T-helper 1 cell treated with Interleukin-12 subunit alpha and Interleukin-12 subunit beta and Interleukin-4 antibody, amounts not matched to agents 30 μg/mL and 1 μg/mL, for 36 hours (primary cell): Measurements from ENCODE around the gene ZNF19.

ENCODE experiments used
- H3K27ac Mint-ChIP-seq: one replicate; pipeline ENCODE4 v1.8.0; 2021; ENCODE audit warnings: mild to moderate bottlenecking, mixed read lengths
- H3K27me3 Mint-ChIP-seq: one replicate; pipeline ENCODE4 v1.8.0; 2021; ENCODE audit warnings: low read depth, mixed read lengths
- H3K36me3 Mint-ChIP-seq: one replicate; pipeline ENCODE4 v1.8.0; 2021; ENCODE audit warnings: low read depth, mixed read lengths
- H3K4me1 Mint-ChIP-seq: one replicate; pipeline ENCODE4 v1.8.0; 2021; ENCODE audit warnings: low read depth, mixed read lengths
- H3K4me3 Mint-ChIP-seq: one replicate; pipeline ENCODE4 v1.8.0; 2021; ENCODE audit warnings: mild to moderate bottlenecking, moderate library complexity, mixed read lengths
- H3K9me3 Mint-ChIP-seq: one replicate; pipeline ENCODE4 v1.8.0; 2021; ENCODE audit warnings: mixed read lengths

The ZNF19 gene

DNA sequence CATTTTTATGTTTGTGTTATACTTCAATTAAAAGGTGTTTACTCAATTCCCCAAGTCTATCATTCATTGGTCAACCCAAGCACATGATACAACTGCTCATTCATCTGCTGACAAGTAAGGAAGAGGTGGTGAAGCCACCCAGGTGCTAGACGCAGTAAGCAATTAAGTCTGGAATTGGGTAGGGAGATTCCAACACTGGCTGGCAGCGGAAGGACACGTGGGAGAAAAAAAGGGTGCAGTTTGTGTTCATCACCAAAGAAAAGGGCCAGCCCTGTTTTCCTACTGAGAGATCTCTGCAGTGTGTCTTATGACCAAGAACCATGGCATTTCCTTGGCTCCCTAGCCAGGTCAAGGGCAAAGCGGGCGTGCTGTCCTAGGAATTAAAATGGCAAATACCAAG, 15.2 kb downstream of the ZNF19 start:
- Mint-ChIP-seq H3K27ac (no peak overlapping the region), H3K9me3 (no peaks in the 10 kb centered on the region), H3K4me3 (no peak overlapping the region), H3K36me3 (peaks cover 5% of the 10 kb centered on the region), H3K27me3 (no peaks in the 10 kb centered on the region), H3K4me1 (peaks cover 3% of the 10 kb centered on the region)

DNA sequence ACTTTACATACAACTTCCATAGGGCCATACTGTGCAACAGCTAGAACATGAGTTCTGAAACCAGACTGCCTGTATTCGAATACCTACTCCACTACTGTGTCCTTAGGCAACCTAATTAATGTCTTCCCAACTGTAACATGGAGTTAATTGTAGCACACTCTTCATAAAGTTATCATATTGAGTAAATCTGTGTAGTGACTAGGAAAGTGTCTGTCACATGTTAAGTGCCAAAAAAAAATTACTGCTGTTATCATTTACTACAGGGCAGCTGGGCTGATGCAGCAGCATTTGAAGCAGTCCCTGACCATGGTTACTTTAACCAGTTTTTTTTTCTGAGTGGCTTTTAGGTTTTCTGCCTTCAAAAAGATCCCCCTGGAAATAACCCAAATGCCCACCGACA, 16.2 kb downstream of the ZNF19 start:
- Mint-ChIP-seq H3K4me3 (no peak overlapping the region), H3K36me3 (peaks cover 5% of the 10 kb centered on the region), H3K27me3 (no peaks in the 10 kb centered on the region), H3K27ac (no peak overlapping the region), H3K4me1 (peaks cover 3% of the 10 kb centered on the region), H3K9me3 (no peaks in the 10 kb centered on the region)

DNA sequence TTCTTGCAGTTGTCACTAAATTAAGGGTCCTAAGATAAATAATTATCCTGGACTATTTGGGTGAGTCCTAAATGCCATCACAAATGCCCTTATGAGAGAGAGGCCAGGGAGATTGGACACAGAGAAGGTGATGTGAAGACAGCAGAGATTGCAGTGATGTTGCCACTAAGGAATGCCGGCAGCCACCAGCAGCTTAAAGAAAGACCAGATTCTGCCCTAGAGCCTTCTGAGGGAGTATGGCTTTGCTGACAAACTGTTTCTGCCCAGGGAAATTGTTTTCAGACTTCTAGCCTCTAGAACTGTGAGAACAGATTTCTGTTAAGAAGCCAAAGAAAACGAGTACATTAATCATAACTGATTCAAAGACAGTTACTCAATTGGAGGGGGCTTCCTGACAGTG, 17.1 kb downstream of the ZNF19 start:
- Mint-ChIP-seq H3K4me1 (peaks cover 3% of the 10 kb centered on the region), H3K27ac (no peak overlapping the region), H3K36me3 (peaks cover 5% of the 10 kb centered on the region)

DNA sequence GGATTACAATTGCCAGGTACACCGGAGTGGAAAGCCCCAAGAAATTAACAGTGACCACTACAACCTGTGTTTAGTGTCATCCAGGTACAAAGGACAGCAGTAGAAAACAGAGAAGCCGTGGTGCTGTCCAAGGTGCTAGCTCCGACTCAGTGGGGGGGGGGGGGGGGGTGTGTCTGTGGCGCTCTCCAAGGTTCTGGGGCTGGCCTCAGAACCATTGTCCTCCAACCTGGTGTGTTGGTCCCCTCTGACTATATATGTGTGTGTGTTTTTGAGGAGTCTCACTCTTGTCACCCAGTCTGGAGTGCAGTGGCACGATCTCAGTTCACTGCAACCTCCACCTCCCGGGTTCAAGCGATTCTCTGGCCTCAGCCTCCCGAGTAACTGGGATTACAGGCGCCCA, 21.3 kb downstream of the ZNF19 start:
- no peak overlapping the region for H3K4me3 Mint-ChIP-seq
- no peak overlapping the region for H3K27ac Mint-ChIP-seq
- H3K27me3 Mint-ChIP-seq: no peaks in the 10 kb centered on the region
- no peaks in the 10 kb centered on the region for H3K36me3 Mint-ChIP-seq
- peaks cover 2% of the 10 kb centered on the region for H3K4me1 Mint-ChIP-seq
- no peaks in the 10 kb centered on the region for H3K9me3 Mint-ChIP-seq

More for the DNA sequence above, 17.1 kb downstream of the ZNF19 start:
- Mint-ChIP-seq H3K4me3 (no peak overlapping the region), H3K9me3 (no peaks in the 10 kb centered on the region), H3K27me3 (no peaks in the 10 kb centered on the region)

GRCh38 chr16:71464231-71464630, 24.9 kb downstream of the ZNF19 start:
- Mint-ChIP-seq H3K4me3 (no peak overlapping the region), H3K36me3 (no peaks in the 10 kb centered on the region), H3K27ac (no peak overlapping the region), H3K4me1 (peaks cover 7% of the 10 kb centered on the region), H3K27me3 (no peaks in the 10 kb centered on the region), H3K9me3 (no peaks in the 10 kb centered on the region)

DNA sequence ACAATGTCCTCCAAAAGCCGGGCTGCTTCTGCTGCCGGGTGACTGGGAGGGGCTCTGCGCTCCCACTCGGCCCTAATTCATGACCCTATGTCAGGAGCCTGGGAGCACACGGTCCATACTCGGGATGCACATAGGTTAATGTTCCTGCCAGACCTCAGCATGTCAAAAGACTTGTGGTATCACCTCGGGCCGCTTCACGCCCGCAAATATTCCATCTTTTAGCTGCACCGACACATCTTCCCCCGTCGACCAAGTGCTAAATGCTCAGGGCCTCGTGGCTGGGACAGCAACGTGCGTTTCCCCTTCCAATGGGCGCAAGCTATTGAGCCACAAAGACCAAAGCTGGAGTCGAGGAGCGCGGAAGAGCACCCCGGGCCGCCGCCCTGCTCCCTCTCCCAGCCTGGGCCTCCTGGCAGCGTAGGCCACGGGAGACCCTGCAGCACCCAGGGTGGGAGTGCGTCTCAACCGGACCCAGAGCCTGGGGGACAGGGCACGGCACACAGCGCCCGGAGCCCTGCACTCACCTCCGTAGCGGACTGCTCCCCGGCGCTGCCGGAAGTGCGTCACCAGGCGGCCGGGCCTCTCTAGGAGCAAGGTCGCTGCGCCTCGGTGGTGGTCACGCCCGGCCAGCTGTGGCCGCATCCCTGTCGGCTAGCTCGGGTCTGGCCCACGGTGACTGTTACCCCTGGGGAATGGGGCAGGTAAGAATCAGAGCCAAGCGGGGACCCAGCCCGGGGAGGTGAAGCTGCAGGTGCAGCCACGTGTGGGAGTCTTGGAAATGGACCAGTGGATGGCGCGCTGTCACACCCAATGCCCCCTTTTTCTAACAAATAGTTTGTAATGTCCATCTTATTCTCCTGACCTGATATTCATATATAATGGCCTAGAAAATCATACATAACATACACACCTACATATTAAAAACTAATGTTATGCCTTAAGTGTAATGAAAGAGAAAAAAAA, 27.2 kb downstream of the ZNF19 start, which contains the start of gene ZNF23:
Gene ZNF23 (minus strand): TSS at position 562 of the 963 bp plus-strand sequence. CDS start 5,451 bp downstream, outside the sequence.
- peak within 1 kb of the TSS; percentile 73 for H3K27ac Mint-ChIP-seq
- no peaks in the 10 kb centered on the region for H3K27me3 Mint-ChIP-seq
- peaks cover 7% of the 10 kb centered on the region for H3K4me1 Mint-ChIP-seq
- H3K4me3 Mint-ChIP-seq: peak within 1 kb of the TSS; percentile 89
- no peaks in the 10 kb centered on the region for H3K36me3 Mint-ChIP-seq
- H3K9me3 Mint-ChIP-seq: no peaks in the 10 kb centered on the region

GRCh38 chr16:71460941-71461340, 28.2 kb downstream of the ZNF19 start:
- H3K9me3 Mint-ChIP-seq: no peaks in the 10 kb centered on the region
- H3K27ac Mint-ChIP-seq: no peak overlapping the region
- H3K4me1 Mint-ChIP-seq: peaks cover 7% of the 10 kb centered on the region
- peaks cover 3% of the 10 kb centered on the region for H3K36me3 Mint-ChIP-seq
- no peaks in the 10 kb centered on the region for H3K27me3 Mint-ChIP-seq
- H3K4me3 Mint-ChIP-seq: peak overlapping the region; percentile 89

DNA sequence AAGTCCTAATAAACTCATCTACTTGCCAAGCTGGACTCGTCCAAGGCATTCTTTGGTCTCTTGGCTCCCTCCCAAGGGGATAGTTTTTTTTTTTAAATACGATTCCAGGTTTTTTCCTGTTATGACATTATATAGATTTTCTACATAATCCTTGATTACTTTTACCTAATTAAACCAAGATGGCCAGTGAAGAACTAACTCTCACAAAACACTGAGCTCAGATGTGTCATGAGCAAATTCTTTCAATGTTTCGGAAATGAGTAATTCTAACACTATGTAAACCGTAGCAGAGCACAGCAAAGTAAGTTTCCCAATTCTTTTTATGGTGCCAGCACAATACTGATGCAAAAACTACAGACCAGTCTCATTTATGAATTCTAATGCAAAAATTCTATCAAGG, 28.9 kb downstream of the ZNF19 start:
- Mint-ChIP-seq H3K27ac (no peak overlapping the region), H3K27me3 (no peaks in the 10 kb centered on the region), H3K4me1 (peaks cover 7% of the 10 kb centered on the region), H3K4me3 (no peak overlapping the region), H3K36me3 (peaks cover 7% of the 10 kb centered on the region), H3K9me3 (no peaks in the 10 kb centered on the region)

GRCh38 chr16:71459510-71459909, 29.6 kb downstream of the ZNF19 start:
- H3K4me3 Mint-ChIP-seq: no peak overlapping the region
- H3K4me1 Mint-ChIP-seq: peaks cover 7% of the 10 kb centered on the region
- H3K36me3 Mint-ChIP-seq: peaks cover 11% of the 10 kb centered on the region
- H3K27ac Mint-ChIP-seq: no peak overlapping the region
- H3K9me3 Mint-ChIP-seq: peaks cover 7% of the 10 kb centered on the region
- H3K27me3 Mint-ChIP-seq: no peaks in the 10 kb centered on the region

DNA sequence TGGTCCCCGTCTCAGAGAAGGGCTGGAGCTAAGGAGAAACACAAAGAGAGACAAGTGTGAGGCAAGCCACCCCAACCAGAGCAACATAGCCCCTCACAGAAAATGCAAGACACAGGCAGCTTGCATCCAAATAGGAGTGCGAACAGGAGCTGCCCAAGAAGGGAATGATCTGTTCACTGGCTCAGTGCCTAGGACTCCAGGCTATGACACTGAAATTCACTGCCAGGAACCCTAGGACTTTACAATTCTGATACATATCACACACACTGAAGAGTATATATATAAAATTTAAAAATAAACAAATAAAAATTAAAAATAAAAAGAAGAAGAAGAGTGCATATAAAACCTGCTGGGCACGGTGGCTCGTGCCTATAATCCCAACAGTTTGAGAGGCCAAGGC, 32.3 kb downstream of the ZNF19 start:
- H3K4me1 Mint-ChIP-seq: no peaks in the 10 kb centered on the region
- H3K4me3 Mint-ChIP-seq: no peak overlapping the region
- no peaks in the 10 kb centered on the region for H3K27me3 Mint-ChIP-seq
- H3K27ac Mint-ChIP-seq: no peak overlapping the region
- peaks cover 34% of the 10 kb centered on the region for H3K36me3 Mint-ChIP-seq
- peaks cover 30% of the 10 kb centered on the region for H3K9me3 Mint-ChIP-seq

- peaks cover 67% of the 10 kb centered on the region for H3K9me3 Mint-ChIP-seq
- no peak overlapping the region for H3K4me3 Mint-ChIP-seq
- no peak overlapping the region for H3K27ac Mint-ChIP-seq
- H3K4me1 Mint-ChIP-seq: no peaks in the 10 kb centered on the region
- peaks cover 60% of the 10 kb centered on the region for H3K36me3 Mint-ChIP-seq
- H3K27me3 Mint-ChIP-seq: no peaks in the 10 kb centered on the region
Measured at GRCh38 chr16:71453036-71453435, 36.1 kb downstream of the ZNF19 start.

GRCh38 chr16:71449020-71449419, 40.1 kb downstream of the ZNF19 start:
- peaks cover 79% of the 10 kb centered on the region for H3K9me3 Mint-ChIP-seq
- H3K4me3 Mint-ChIP-seq: no peak overlapping the region
- H3K27ac Mint-ChIP-seq: no peak overlapping the region
- no peaks in the 10 kb centered on the region for H3K27me3 Mint-ChIP-seq
- H3K36me3 Mint-ChIP-seq: peaks cover 45% of the 10 kb centered on the region
- H3K4me1 Mint-ChIP-seq: no peaks in the 10 kb centered on the region

GRCh38 chr16:71448274-71448866, 40.8 kb downstream of the ZNF19 start:
- no peaks in the 10 kb centered on the region for H3K4me1 Mint-ChIP-seq
- no peak overlapping the region for H3K4me3 Mint-ChIP-seq
- peaks cover 44% of the 10 kb centered on the region for H3K36me3 Mint-ChIP-seq
- H3K9me3 Mint-ChIP-seq: peaks cover 80% of the 10 kb centered on the region
- no peak overlapping the region for H3K27ac Mint-ChIP-seq
- H3K27me3 Mint-ChIP-seq: no peaks in the 10 kb centered on the region

GRCh38 chr16:71443714-71444113, 45.4 kb downstream of the ZNF19 start:
- H3K36me3 Mint-ChIP-seq: peaks cover 8% of the 10 kb centered on the region
- no peaks in the 10 kb centered on the region for H3K27me3 Mint-ChIP-seq
- H3K9me3 Mint-ChIP-seq: peaks cover 35% of the 10 kb centered on the region
- H3K4me3 Mint-ChIP-seq: no peak overlapping the region
- H3K27ac Mint-ChIP-seq: no peak overlapping the region
- H3K4me1 Mint-ChIP-seq: no peaks in the 10 kb centered on the region

- no peak within 1 kb of the TSS for H3K27ac Mint-ChIP-seq
- H3K27me3 Mint-ChIP-seq: no peaks in the 10 kb centered on the region
- H3K4me3 Mint-ChIP-seq: no peak within 1 kb of the TSS
- peaks cover 22% of the 10 kb centered on the region for H3K9me3 Mint-ChIP-seq
- H3K36me3 Mint-ChIP-seq: peaks cover 3% of the 10 kb centered on the region
- no peaks in the 10 kb centered on the region for H3K4me1 Mint-ChIP-seq
Measured at GRCh38 chr16:71442051-71442440, 47.1 kb downstream of the ZNF19 start, which contains the start of gene TLE7. Gene TLE7, minus strand, starts transcription at chr16:71442054. Its CDS starts 8,730 bp downstream, at chr16:71433324.
